KBM-7 (cell line): ENCODE data around the gene GNL3.
A peak's percentile ranks its signal among the peaks of the same experiment; 100 is the strongest.
"Not testable (repeated sequence)": the region's sequence is repeated elsewhere in the genome, so short reads cannot be mapped to it uniquely, and the experiment has no call there.

ENCODE experiments used
- DNase-seq: peaks from one replicate; pipeline ENCODE4 v3.0.0-alpha.2; 2015
- in situ Hi-C: fragments of 300-500 bp; cut with MboI; formaldehyde crosslinking; loops from 2 replicates; pipeline ENCODE4 v1.14.3; 2020; ENCODE audit warnings: low sequenced_read_pairs, low pct_unique_long_range_greater_than_20kb, mixed read lengths

GNL3 gene

GRCh38 chr3:52714335-52715302, 28.8 kb downstream of the GNL3 start:
- in situ Hi-C loops: no loop called here
- no peak for DNase-seq

- DNase-seq: peak; percentile 54
- in situ Hi-C loops: no loop called here
Measured at GRCh38 chr3:52715714-52716305, 30.0 kb downstream of the GNL3 start.

GRCh38 chr3:52719618-52720017, 33.8 kb downstream of the GNL3 start:
- DNase-seq: no peak
- in situ Hi-C loops: no loop called here

- in situ Hi-C loops: no loop called here
- DNase-seq: peak; percentile 93
Measured at GRCh38 chr3:52721002-52721729, 35.3 kb downstream of the GNL3 start.

GRCh38 chr3:52721730-52722008, 35.8 kb downstream of the GNL3 start:
- DNase-seq: no peak
- in situ Hi-C loops: no loop called here

- DNase-seq: no peak
- in situ Hi-C loops: no loop called here
Measured at GRCh38 chr3:52722491-52722890, 36.7 kb downstream of the GNL3 start.

- in situ Hi-C loops: no loop called here
- no peak for DNase-seq
Measured at GRCh38 chr3:52723935-52724334, 38.1 kb downstream of the GNL3 start.

- no peak for DNase-seq
- in situ Hi-C loops: no loop called here
Measured at GRCh38 chr3:52724511-52724910, 38.7 kb downstream of the GNL3 start.

GRCh38 chr3:52728753-52729152, 42.9 kb downstream of the GNL3 start:
- in situ Hi-C loops, DNase-seq: not testable (repeated sequence)

- in situ Hi-C loops: no loop called here
- peak; percentile 37 for DNase-seq
Measured at GRCh38 chr3:52730681-52731080, 44.8 kb downstream of the GNL3 start.

GRCh38 chr3:52731590-52731989, 45.8 kb downstream of the GNL3 start:
- DNase-seq: no peak
- in situ Hi-C loops: no loop called here

GRCh38 chr3:52733256-52733891, 47.5 kb downstream of the GNL3 start:
- no peak for DNase-seq
- in situ Hi-C loops: no loop called here

- in situ Hi-C loops: no loop called here
- no peak for DNase-seq
Measured at GRCh38 chr3:52739730-52740129, 53.9 kb downstream of the GNL3 start.

GRCh38 chr3:52742418-52743041, 56.7 kb downstream of the GNL3 start:
- in situ Hi-C loops: no loop called here
- peak; percentile 52 for DNase-seq

- no peak for DNase-seq
- in situ Hi-C loops: no loop called here
Measured at GRCh38 chr3:52743152-52743551, 57.3 kb downstream of the GNL3 start.

GRCh38 chr3:52743721-52744120, 57.9 kb downstream of the GNL3 start:
- in situ Hi-C loops: no loop called here
- DNase-seq: no peak
